HS-5 (cell line): ENCODE measurements around the gene RABGAP1.
A peak's percentile ranks its signal among the peaks of the same experiment; 100 is the strongest.

Source experiments
- DNase-seq: peaks from one replicate; pipeline ENCODE4 v3.0.0-alpha.2; 2012; ENCODE audit warnings: low read depth

The RABGAP1 gene

GRCh38 chr9:123112015-123112975 lies 171.5 kb downstream of the RABGAP1 start:
- DNase-seq, result no peak

GRCh38 chr9:123113185-123113584 lies 172.4 kb downstream of the RABGAP1 start:
- DNase-seq, result no peak

- DNase-seq, result no peak
Measured at GRCh38 chr9:123115146-123115913, 174.5 kb downstream of the RABGAP1 start.

GRCh38 chr9:123116036-123116435 lies 175.2 kb downstream of the RABGAP1 start:
- no peak for DNase-seq

- DNase-seq, result no peak
Measured at GRCh38 chr9:123119566-123119965, 178.7 kb downstream of the RABGAP1 start.

GRCh38 chr9:123120131-123120530 lies 179.3 kb downstream of the RABGAP1 start:
- no peak for DNase-seq

- no peak for DNase-seq
Measured at GRCh38 chr9:123120953-123121352, 180.1 kb downstream of the RABGAP1 start.

GRCh38 chr9:123121457-123121856 lies 180.6 kb downstream of the RABGAP1 start:
- no peak for DNase-seq

GRCh38 chr9:123127512-123128075 lies 186.8 kb downstream of the RABGAP1 start:
- no peak for DNase-seq

GRCh38 chr9:123128591-123128990 lies 187.8 kb downstream of the RABGAP1 start:
- no peak for DNase-seq

- no peak for DNase-seq
Measured at GRCh38 chr9:123129423-123129822, 188.6 kb downstream of the RABGAP1 start.

GRCh38 chr9:123131258-123131657 lies 190.4 kb downstream of the RABGAP1 start:
- peak; percentile 5 for DNase-seq

- no peak for DNase-seq
Measured at GRCh38 chr9:123131993-123132392, 191.2 kb downstream of the RABGAP1 start.

- no peak for DNase-seq
Measured at GRCh38 chr9:123132696-123133095, 191.9 kb downstream of the RABGAP1 start.

GRCh38 chr9:123135430-123135829 lies 194.6 kb downstream of the RABGAP1 start:
- no peak for DNase-seq

- no peak for DNase-seq
Measured at GRCh38 chr9:123138163-123138562, 197.3 kb downstream of the RABGAP1 start.

- DNase-seq, result no peak
Measured at GRCh38 chr9:123149067-123149466, 208.2 kb downstream of the RABGAP1 start.

GRCh38 chr9:123150708-123151503 lies 210.1 kb downstream of the RABGAP1 start:
- peak; percentile 3 for DNase-seq
